HG03439 (cell line): ENCODE data around the gene DNAI4.
"Not testable (repeated sequence)": the region's sequence is repeated elsewhere in the genome, so short reads cannot be mapped to it uniquely, and the experiment has no call there.

Source experiments
- ATAC-seq: cut with Tn5 transposase; IDR thresholded peaks from one replicate; pipeline ENCODE4 v1.9.1; 2021; ENCODE audit warnings: mild to moderate bottlenecking, moderate library complexity; ENCODE audit not compliant: unreplicated experiment

Gene DNAI4, protein sequence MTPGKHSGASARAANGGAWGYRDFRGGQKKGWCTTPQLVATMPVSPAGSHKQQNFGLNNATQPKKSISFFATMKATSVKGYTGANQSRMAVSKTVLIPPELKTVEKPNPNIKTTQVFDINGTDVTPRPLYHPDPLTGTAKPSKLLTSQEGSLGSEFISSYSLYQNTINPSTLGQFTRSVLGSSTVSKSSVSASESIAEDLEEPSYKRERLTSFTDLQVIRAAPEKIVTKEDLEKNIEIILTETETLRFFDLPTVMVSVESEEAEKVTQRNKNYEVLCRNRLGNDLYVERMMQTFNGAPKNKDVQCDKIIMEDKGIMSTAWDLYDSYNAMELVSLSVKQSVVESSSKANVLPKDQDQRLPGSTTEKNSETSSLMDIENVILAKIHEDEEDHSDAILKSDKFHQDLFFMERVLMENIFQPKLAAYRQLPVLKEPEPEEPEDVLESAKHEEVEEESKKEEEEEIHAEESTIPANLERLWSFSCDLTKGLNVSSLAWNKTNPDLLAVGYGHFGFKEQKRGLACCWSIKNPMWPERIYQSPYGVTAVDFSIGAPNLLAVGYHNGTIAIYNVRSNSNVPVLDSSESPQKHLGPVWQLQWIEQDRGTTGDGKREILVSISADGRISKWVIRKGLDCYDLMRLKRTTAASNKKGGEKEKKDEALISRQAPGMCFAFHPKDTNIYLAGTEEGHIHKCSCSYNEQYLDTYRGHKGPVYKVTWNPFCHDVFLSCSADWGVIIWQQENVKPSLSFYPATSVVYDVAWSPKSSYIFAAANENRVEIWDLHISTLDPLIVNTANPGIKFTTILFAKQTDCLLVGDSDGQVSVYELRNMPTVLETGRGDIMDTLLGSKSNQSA

DNA sequence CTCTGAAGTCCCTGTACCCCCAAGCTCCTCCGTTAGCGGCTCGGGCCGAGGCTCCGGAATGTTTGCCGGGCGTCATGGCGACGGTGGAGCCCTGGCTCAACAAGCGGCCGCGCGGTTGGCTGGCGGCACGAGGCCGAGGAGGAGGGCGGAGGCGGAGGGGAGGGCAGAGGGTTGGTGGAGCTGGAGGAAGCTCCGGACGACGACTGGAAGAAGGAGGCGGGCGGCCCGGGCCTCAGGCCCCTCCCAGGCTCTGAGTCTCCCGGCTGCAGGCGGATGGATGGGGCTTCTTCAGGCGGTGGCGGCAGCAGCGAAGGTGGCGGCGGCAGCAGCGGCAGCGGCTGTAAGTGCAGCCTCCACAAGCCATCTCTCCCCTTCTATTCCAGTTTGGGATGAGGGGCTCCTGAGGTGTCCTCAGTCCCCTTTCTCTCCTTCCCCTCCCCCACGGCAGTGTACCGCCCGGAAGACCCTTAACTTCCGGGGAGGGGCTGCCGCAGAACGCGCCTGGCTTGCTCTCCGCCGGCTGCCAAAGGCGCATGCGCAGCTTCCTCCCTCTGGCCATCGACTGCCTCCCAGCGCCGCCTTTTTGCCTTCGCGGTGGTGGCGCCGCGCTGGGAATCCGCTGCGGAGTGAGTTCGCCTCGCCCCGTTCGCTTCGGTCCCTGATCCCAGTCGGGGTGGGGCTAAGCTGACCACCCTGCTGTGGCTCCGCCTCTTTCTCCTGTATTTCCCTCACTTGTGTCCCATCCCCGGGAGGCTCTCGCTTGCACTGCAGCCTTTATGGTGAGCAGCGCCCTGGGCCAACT lies at the start of gene DNAI4, which contains the start of gene MIER1:
DNAI4 (minus strand) TSS at position 101 of the 802 bp plus-strand sequence; CDS start at position 76, 25 bp downstream.
MIER1 (plus strand) TSS at position 235 of the 802 bp plus-strand sequence; CDS start at position 274, 39 bp downstream.
- ATAC-seq, result peak; percentile 94

DNA sequence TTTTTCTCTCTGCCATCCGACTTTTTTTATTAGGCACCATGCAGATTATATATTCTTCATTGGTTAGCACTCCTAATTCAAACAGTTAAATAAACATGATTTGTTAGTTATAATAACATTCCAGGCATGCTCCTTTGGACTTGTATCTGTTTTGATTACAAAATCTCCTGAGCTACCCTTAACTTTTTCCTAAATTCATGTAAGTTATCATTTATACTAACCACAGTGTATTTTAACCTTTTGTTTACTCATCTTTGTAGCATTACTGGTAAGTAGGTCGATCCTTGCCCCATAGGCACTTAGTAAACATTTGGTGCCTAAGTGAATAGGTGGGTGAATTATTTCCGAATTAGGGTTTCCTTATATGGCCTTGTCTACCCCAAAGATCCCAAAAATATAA lies 43.9 kb upstream of the DNAI4 start:
- no peak for ATAC-seq

DNA sequence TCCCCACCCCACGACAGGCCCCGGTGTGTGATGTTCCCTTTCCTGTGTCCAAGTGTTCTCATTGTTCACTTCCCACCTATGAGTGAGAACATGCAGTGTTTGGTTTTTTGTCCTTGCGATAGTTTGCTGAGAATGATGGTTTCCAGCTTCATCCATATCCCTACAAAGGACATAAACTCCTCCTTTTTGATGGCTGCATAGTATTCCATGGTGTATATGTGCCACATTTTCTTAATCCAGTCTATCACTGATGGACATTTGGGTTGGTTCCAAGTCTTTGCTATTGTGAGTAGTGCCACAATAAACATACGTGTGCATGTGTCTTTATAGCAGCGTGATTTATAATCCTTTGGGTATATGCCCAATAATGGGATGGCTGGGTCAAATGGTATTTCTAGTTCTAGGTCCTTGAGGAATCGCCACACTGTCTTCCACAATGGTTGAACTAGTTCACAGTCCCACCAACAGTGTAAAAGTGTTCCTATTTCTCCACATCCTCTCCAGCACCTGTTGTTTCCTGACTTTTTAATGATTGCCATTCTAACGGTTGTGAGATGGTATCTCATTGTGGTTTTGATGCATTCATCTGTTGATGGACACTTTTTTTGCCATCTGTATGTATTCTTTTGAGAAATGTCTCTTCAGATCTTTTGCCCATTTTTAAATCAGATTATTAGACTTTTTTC lies 41.7 kb upstream of the DNAI4 start:
- ATAC-seq, result not testable (repeated sequence)

DNA sequence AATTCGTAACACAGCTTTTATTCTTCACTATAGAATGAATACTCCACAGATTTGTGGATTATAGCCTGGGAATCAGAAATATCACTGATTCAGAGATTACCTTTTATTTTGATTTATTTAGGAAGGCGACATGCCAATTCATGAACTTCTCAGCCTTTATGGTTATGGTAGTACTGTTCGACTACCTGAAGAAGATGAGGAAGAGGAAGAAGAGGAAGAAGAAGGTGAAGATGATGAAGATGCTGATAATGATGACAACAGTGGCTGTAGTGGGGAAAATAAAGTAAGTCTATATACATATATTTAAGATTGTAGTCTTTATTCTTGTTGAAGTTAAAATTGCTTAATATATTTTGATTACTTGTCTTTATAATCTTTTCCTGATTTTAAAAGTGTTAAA lies 33.3 kb upstream of the DNAI4 start:
- no peak for ATAC-seq

DNA sequence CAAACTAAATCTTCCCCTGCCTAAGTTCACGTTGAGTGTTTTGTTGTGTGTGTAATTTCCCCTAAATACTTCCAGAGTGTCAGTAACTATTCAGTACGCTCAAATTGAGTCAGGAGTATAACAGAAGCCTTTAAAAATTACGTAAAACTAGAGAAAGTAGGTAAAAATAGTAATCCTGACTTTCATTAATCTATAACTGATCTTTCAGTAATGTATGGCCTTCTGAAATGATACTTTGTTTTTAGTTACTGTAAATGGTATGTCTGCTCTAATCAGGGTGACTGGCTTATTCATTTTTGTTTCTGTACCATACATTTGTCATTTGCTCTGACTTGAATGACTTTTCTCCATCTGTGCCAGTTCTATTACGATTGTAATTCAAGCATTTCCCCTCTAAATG lies 29.6 kb upstream of the DNAI4 start:
- peak; percentile 66 for ATAC-seq

DNA sequence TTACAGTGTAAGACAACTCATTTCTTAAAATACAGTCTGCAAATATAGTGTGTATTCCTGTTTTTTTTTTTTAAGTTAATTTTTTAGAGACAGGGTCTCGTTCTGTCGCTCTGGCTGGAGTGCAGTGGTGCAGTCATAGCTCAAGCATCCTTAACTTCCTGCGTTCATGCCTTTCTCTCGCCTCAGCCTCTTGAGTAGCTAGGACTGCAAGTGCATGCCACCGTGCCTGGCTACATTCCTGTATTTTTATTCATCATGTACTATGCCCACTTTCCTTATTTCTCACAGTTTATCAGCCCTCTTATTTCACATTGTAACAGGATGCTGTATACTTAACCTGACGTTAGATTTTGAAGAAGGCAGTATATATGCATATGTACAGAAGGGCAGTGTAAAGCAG lies 26.9 kb upstream of the DNAI4 start:
- no peak for ATAC-seq

DNA sequence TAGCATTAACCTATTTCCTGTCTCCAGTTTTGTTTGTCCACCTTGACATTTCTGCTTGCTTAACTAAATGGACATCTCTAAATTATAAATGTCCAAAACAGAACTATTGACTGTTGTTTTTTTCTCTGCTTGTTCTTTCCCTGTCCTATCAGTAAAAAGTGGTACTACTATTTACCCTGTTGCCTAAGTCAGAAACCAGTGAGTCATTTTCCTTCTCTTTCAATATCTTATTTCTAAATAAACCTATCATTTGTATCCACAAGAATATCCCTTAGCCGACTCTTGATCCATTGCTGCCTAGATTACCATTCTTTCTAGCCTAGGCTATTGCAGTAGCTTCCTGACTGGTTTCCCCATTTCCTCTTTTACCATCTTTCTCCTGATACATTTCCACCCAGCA lies 22.6 kb upstream of the DNAI4 start:
- ATAC-seq, result no peak

DNA sequence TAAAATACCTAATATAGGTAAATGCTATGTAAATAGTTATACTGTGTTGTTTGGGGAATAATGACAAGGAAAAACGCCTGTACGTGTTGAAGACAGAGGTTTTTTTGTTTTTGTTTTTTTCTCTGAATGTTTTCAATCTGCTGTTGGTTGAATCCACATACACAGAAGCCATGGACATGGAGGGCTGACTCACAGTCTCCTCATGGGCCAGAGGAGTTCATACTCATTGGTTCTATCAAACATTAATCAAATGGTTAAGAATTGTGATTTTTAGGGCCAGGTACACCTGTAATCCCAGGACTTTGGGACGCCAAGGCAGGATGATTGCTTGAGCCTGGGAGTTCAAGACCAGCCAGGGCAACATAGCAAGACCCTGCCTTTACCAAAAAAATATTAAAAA lies 20.7 kb upstream of the DNAI4 start:
- ATAC-seq, result no peak

DNA sequence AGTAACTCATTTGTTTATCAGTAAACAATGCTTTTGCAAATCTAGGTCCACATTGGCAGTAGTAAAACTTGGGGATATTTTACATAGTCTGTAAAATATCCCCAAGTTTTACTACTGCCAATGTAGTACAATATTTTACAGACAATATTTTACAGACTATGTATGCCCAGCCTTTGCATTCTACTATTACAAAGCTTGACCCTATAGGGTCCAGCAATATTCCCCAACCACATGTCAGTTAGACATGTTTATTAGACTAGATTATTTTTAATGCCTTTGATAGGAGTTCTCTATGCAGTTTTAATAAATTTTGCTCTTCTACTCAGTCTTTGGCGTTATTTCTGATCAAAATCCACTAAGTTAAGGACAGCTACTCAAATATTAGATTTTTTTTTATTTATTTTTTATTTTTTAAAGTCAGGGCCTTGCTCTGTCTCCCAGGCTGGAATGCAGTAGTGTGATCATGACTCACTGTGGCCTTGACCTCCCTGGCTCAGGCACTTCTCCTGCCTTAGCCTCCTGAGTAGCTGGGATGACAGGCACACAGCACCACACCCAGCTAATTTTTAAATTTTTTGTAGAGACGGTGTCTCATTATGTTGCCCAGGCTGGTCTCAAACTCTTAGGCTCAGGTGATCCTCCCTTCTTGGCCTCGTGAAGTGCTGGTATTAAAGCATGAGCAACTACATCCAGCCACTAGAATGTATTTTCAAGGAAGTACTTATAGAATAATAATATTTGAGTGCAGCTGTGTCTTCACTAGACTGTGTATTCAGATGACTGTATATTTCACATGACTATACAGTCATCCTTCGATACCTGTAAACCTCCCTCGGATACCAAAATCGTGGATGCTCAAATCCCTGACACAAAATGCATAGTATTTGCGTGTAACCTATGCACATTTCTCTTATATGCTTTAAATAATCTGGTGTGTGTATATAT lies 19.9 kb upstream of the DNAI4 start:
- no peak for ATAC-seq

DNA sequence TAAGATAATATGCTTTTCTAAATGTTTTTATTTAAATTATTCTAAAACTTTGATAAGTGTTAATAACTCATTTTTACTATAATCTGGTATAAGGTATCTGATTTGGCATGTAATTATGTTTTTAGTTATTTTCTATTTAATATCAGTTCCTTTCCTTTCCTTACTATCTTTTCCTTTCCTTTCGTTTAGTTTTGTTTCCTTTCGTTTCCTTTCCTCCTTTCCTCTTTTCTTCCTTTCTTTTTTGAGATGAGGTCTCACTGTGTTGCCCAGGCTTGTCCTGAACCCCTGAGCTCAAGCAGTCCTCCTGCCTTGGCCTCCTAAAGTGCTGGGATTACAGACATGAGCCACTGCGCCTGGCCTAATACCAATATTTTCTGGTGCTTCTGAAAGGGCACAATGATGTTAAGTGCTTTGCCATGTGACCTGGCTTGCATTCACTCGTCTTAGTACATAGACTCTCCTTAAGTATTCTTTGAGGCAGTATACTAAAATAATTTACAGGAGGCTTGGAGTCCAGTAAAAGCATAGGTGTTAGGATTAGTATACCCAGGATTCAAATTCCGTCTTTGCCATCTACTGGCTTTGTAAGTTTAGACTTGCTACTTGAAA lies 18.8 kb upstream of the DNAI4 start:
- ATAC-seq, result no peak

DNA sequence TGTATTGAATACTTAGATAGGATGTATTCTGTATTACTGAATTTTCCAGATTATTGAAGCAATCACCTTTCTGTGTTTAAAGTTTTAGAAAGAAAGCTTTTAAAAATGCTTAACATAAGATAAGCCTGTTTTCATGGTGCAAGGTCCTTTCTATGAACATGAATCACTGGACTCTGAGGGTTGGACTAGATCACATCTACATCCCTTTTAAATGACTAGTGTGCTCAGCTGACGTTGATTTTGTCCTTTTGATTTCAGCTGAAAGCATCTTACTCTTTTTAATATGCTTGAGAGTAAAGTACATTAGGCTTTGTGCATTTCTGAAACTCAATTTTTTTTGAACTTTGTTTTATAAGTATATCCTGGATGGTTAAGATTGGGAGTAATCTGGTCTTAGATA lies 16.3 kb upstream of the DNAI4 start:
- no peak for ATAC-seq

DNA sequence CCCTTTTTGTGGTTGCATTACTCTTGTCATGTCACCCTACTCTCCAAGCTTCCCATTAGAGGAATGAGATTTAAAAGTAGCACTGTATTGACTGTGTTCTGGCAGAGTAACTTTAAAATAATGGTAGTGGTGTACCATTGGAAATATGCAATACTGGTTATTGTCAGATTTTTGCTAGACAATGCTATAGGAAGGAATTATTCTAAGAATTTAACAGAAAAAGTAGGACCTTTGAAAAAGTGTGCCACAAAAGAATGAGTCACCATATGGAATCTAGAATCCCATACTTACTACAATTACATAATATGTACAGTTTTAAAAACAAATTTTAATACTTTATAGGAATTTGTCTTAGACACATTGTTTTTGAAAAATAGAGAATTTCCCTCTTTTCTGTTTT lies 14.0 kb upstream of the DNAI4 start:
- ATAC-seq, result no peak

DNA sequence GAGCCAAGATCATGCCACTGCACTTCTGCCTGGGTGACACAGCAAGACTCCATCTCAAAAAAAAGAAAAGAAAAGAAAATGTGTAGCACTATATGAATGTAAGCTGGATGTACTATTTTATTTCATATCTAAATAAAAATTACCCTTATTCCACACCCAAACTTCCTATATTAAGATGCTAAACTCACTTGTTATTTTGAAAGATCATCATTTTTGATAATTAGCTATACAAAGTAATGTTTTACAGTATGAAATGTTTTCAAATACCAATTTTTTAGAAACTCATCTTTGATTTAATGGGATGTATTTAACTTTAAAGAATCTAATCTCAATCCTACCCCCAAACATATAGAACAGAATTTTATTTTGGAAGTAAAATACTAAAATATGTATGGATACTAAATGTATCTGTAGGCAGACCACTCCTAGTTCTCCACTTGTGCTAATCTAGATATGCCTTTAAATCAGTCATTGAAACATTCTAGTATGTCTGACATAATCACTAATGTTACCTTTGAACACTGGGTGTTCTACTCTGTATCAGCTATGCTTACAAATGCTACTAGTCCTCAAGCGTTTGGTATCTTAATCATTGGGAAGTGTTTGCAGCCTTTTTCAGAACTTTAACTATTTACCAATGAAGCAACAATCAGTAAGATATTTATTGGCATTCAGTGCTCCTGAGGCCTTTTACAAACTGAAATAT lies 13.0 kb upstream of the DNAI4 start:
- ATAC-seq, result no peak

DNA sequence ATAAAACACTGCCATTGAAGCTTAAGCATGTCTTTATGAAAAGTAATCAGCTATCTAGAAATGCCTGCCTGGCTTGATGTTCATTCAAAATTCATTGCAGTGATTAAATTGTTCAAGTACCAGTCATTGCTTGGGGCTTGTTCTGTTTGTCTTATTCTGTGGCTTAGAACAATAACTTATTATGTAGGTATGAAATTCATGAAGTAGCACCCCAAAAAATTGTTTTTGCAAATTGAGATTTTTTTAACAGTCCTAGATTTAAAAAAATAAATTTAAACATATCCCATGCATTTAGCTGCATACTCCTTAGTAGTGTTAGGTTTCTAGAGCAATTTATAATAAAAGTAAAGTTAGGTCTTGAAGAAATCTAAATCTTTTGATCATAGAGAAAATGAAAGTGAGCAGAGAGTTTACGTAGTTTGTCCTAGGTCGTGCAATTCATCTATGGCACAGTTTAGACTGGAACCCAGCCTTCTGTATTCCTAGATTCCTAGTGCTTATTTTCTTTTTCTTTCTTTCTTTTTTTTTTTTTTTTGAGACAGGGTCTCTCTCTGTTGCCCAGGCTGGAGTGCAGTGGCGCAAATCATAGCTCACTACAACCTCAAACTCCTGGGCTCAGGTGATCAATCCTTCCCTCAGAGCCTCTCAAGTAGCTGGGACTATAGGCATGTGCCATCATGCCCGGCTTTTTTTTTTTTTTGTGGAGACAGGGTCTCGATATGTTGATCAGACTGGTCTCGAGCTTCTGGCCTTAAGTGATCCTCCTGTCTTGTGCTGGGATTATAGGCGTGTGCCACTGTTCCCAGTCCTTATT lies 9.4 kb upstream of the DNAI4 start:
- no peak for ATAC-seq

DNA sequence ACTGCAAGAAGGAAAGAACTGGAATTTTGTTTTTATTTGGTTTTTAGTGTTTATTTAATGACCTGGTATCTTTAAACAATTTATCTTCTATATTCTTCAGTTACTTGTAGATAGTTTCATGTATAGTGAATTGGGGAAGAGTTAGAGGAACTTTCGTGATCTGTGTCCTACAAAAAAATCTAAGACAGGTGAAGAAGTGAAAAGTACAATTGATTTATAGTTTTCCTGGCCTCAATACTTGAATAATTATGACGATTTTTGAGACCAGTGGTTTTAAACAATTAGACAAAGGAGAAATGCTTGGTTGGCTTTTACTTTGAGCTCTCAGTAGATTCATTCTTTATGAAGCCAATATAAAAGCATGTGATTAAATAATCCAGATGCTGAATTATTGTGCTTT lies 7.6 kb upstream of the DNAI4 start:
- no peak for ATAC-seq

DNA sequence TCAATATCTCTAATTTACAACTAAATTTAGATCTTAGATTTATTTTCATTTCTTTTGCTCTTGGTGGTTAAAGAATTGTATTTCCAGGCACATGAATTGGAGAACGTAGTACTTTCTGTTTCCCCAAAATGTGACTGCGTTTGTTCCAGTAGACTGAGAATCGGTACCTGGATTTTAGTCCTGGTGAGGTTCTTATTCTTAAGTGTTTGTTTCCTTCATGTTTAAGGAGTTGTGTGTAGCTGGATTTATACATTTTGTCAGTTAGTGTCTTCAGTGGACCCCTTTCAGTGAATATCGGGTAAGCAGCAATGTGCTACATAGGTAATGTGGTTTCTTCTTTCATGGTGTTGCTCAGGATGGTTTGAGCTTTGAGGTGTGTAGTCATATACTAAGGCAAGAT lies 6.9 kb upstream of the DNAI4 start:
- ATAC-seq, result no peak

DNA sequence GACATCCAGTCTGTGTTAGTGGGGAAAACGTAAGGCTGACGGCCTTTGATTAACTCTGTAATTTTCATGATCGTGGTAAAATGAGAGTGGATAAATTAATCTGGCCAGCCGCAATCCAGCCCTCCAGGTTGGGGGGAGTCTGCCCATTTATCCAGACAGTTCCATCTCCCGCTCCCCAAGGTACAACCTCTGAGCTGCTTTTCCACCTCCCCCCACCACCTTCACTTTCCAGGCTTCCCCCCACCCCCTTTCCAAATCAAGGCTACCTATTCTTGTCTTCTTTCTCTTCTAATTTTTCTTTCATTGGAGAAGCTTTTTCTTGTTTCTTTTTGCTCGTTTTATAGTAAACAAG lies 6.1 kb upstream of the DNAI4 start:
- ATAC-seq, result peak; percentile 2
